Measurements from ENCODE around the gene GAGE10.
A peak's percentile ranks its signal among the peaks of the same experiment; 100 is the strongest.

GAGE10 gene

GRCh38 chrX:49260221-49260985 lies 43.0 kb upstream of the GAGE10 start:
- H3K27ac ChIP-seq: no peak overlapping the region
- no peak for TF ChIP-seq CTCF (conservative IDR thresholded peaks at IDR 0.05)

- TF ChIP-seq ZFX (IDR thresholded peaks at IDR 0.05): no peak
- no peak overlapping the region for H3K27ac ChIP-seq
These were observed 40.8 kb upstream of the GAGE10 start for GRCh38 chrX:49262603-49263002.

GRCh38 chrX:49263631-49264030 lies 39.8 kb upstream of the GAGE10 start:
- no peak overlapping the region for H3K27ac ChIP-seq
- no peak for TF ChIP-seq CTCF (conservative IDR thresholded peaks at IDR 0.05)
- TF ChIP-seq ZFX (IDR thresholded peaks at IDR 0.05): no peak

GRCh38 chrX:49264460-49264859 lies 39.0 kb upstream of the GAGE10 start, which contains the start of gene FOXP3:
TSS of gene FOXP3 (minus strand) at chrX:49264710. CDS start at chrX:49258505, 6,205 bp downstream.
- H3K27ac ChIP-seq: no peak within 1 kb of the TSS
- TF ChIP-seq ZFX (IDR thresholded peaks at IDR 0.05) (no peak), CTCF (conservative IDR thresholded peaks at IDR 0.05) (no peak)

- no peak overlapping the region for H3K27ac ChIP-seq
- no peak for TF ChIP-seq CTCF (conservative IDR thresholded peaks at IDR 0.05)
- TF ChIP-seq ZFX (IDR thresholded peaks at IDR 0.05): no peak
These were observed 36.7 kb upstream of the GAGE10 start for GRCh38 chrX:49266523-49267445.

- TF ChIP-seq CTCF (conservative IDR thresholded peaks at IDR 0.05) (no peak), ZFX (IDR thresholded peaks at IDR 0.05) (no peak)
- peak overlapping the region; percentile 98 for H3K27ac ChIP-seq
These were observed 34.8 kb upstream of the GAGE10 start for GRCh38 chrX:49268702-49269009.

- TF ChIP-seq ZFX (IDR thresholded peaks at IDR 0.05): no peak
- no peak for TF ChIP-seq CTCF (conservative IDR thresholded peaks at IDR 0.05)
- peak overlapping the region; percentile 98 for H3K27ac ChIP-seq
These were observed 34.3 kb upstream of the GAGE10 start for GRCh38 chrX:49269010-49269766.

Measured in C4-2B (cell line).